ENCODE results near the gene FOXO6.

FOXO6 gene

GRCh38 chr1:41378222-41378621 lies 17.0 kb downstream of the FOXO6 start:
- Histone ChIP-seq H3K27me3 (ENCODE audit: insufficient read depth, low read length) (no peaks in the 10 kb centered on the region; the same call in 1 of the 2 replicates), H3K4me3 (ENCODE audit: low read depth, low read length, poor library complexity, severe bottlenecking) (no peak overlapping the region), H3K36me3 (ENCODE audit: insufficient read depth, low read length) (no peaks in the 10 kb centered on the region), H3K4me2 (ENCODE audit: low read length) (no peak overlapping the region), H3F3A (ENCODE audit: insufficient read depth, low read length) (no peaks in the 10 kb centered on the region), H3K79me2 (ENCODE audit: insufficient read depth, low read length) (no peaks in the 10 kb centered on the region), H2AFZ (ENCODE audit: low read length) (no peak overlapping the region), H3K4me1 (ENCODE audit: insufficient read depth, low read length, severe bottlenecking) (no peaks in the 10 kb centered on the region), H3K9me3 (ENCODE audit: low read length) (no peaks in the 10 kb centered on the region), H4K20me1 (ENCODE audit: insufficient read depth, low read length) (no peaks in the 10 kb centered on the region), H3K27ac (ENCODE audit: low read depth, low read length, poor library complexity, severe bottlenecking) (no peak overlapping the region), H3K9ac (ENCODE audit: low read length) (no peak overlapping the region), H3K9me2 (ENCODE audit: low read depth, low read length) (no peaks in the 10 kb centered on the region)
- TF ChIP-seq, protein P1, sequence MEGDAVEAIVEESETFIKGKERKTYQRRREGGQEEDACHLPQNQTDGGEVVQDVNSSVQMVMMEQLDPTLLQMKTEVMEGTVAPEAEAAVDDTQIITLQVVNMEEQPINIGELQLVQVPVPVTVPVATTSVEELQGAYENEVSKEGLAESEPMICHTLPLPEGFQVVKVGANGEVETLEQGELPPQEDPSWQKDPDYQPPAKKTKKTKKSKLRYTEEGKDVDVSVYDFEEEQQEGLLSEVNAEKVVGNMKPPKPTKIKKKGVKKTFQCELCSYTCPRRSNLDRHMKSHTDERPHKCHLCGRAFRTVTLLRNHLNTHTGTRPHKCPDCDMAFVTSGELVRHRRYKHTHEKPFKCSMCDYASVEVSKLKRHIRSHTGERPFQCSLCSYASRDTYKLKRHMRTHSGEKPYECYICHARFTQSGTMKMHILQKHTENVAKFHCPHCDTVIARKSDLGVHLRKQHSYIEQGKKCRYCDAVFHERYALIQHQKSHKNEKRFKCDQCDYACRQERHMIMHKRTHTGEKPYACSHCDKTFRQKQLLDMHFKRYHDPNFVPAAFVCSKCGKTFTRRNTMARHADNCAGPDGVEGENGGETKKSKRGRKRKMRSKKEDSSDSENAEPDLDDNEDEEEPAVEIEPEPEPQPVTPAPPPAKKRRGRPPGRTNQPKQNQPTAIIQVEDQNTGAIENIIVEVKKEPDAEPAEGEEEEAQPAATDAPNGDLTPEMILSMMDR (IDR thresholded peaks at IDR 0.05; ENCODE audit: low read length) = no peak
- no peak for TF ChIP-seq EZH2 (IDR thresholded peaks at IDR 0.05; ENCODE audit: borderline replicate concordance, low read length)

DNA sequence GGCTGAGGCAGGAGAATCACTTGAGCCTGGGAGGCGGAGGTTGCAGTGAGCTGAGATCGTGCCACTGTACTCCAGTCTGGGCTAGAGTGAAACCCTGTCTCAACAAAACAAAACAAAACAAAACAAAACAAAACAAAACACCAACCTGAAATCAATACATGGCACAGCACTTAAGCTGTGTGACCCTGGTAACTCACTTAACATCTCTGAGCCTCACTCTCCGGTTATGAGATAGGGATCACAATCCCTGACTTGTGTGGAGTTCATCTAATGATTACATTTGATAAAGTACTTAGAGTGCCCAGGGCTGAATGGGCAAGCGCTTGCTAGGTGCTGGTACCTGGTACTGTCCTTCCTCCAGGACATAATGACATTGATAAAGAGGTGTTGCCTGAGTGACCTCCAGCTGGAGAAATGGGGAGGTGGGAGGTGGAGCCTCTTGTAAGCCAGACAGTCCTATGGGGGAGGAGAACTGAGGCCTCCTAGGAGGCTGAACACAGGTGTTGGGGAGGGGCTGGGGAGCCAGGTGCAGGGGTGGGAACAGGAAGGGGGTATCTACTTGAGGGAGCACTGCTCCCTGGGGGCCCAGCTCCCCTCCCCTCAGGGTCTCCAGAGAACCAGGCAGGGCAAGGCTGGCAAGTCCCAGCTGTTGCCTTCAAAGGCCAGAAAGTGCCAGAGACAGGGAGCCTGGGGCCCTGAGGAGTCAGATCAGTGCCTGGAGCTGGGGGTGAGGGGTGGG lies 17.9 kb downstream of the FOXO6 start:
- Histone ChIP-seq H3K79me2 (ENCODE audit: insufficient read depth, low read length) (no peaks in the 10 kb centered on the region), H3K36me3 (ENCODE audit: insufficient read depth, low read length) (no peaks in the 10 kb centered on the region), H3K4me2 (ENCODE audit: low read length) (no peak overlapping the region), H3F3A (ENCODE audit: insufficient read depth, low read length) (no peaks in the 10 kb centered on the region), H3K27ac (ENCODE audit: low read depth, low read length, poor library complexity, severe bottlenecking) (no peak overlapping the region), H3K9me2 (ENCODE audit: low read depth, low read length) (no peaks in the 10 kb centered on the region), H3K4me3 (ENCODE audit: low read depth, low read length, poor library complexity, severe bottlenecking) (no peak overlapping the region), H3K9me3 (ENCODE audit: low read length) (no peaks in the 10 kb centered on the region), H3K27me3 (ENCODE audit: insufficient read depth, low read length) (no peaks in the 10 kb centered on the region; the same call in 1 of the 2 replicates), H3K4me1 (ENCODE audit: insufficient read depth, low read length, severe bottlenecking) (no peaks in the 10 kb centered on the region), H4K20me1 (ENCODE audit: insufficient read depth, low read length) (no peaks in the 10 kb centered on the region), H2AFZ (ENCODE audit: low read length) (no peak overlapping the region), H3K9ac (ENCODE audit: low read length) (no peak overlapping the region)
- TF ChIP-seq, protein P1 (IDR thresholded peaks at IDR 0.05; ENCODE audit: low read length) = no peak
- no peak for TF ChIP-seq EZH2 (IDR thresholded peaks at IDR 0.05; ENCODE audit: borderline replicate concordance, low read length)

GRCh38 chr1:41379738-41380130 lies 18.5 kb downstream of the FOXO6 start:
- TF ChIP-seq, protein P1 (IDR thresholded peaks at IDR 0.05; ENCODE audit: low read length) = no peak
- TF ChIP-seq EZH2 (IDR thresholded peaks at IDR 0.05; ENCODE audit: borderline replicate concordance, low read length) = no peak
- H3K27ac ChIP-seq (ENCODE audit: low read depth, low read length, poor library complexity, severe bottlenecking) = no peak overlapping the region
- H2AFZ ChIP-seq (ENCODE audit: low read length) = no peak overlapping the region
- no peaks in the 10 kb centered on the region for H3F3A ChIP-seq (ENCODE audit: insufficient read depth, low read length)
- no peaks in the 10 kb centered on the region for H3K79me2 ChIP-seq (ENCODE audit: insufficient read depth, low read length)
- H3K4me3 ChIP-seq (ENCODE audit: low read depth, low read length, poor library complexity, severe bottlenecking) = no peak overlapping the region
- H3K9me3 ChIP-seq (ENCODE audit: low read length) = no peaks in the 10 kb centered on the region
- H3K9ac ChIP-seq (ENCODE audit: low read length) = no peak overlapping the region
- H3K27me3 ChIP-seq (ENCODE audit: insufficient read depth, low read length) = no peaks in the 10 kb centered on the region; the same call in 1 of the 2 replicates
- H4K20me1 ChIP-seq (ENCODE audit: insufficient read depth, low read length) = no peaks in the 10 kb centered on the region
- H3K4me1 ChIP-seq (ENCODE audit: insufficient read depth, low read length, severe bottlenecking) = no peaks in the 10 kb centered on the region
- H3K4me2 ChIP-seq (ENCODE audit: low read length) = no peak overlapping the region
- H3K36me3 ChIP-seq (ENCODE audit: insufficient read depth, low read length) = no peaks in the 10 kb centered on the region
- H3K9me2 ChIP-seq (ENCODE audit: low read depth, low read length) = no peaks in the 10 kb centered on the region
